ENCODE results near the gene HSPBP1.

Gene HSPBP1

GRCh38 chr19:55253842-55254624 lies 25.9 kb downstream of the HSPBP1 start:
- POLR2A ChIA-PET = interaction anchor here (0.5 to 1.9 kb wide), 5 partner anchors 8 to 153 kb away, joined by 3 to 10 read pairs (median 3); partner anchors contain the start of genes TMEM238 and UBE2S

DNA sequence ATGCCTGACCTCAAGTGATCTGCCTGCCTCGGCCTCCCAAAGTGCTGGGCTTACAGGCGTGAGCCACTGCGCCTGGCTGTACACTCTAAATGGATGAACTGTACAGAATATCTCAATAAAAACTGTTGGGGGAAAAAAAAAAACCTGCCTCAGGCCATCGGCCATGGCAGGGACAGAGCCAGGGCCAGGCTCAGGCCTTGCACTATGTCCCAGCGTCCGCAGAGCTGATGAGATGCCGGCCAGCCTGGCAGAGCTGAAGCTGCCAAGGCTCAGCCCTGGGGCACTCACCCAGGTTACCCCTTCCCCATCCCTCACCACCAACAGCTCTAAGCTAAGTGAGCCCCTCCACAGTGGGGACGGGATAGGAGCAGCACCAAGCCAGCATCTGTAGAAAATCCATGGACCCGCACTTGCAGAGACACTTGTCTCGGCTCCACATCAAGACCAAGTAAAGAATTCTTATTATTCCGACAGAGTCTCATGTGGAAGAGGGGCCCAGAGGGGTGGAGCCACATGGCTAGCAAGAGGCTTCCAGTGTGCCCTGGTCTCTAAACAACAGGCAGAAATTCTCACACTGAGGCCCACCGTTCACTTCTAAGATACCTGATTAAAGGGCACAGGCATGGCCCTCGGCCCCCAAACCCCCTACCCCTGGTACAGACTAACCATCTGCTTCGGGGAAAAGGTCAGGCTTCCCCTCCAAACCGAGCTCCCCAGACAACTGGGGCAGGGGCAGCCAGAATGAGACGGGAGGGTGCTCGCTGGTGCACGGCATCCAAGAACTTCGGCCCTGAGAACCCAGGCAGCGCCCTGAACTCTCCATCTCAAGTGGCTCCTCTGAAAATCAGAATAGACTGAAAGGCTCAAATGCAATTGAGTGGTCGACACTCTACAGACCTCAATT lies 26.9 kb downstream of the HSPBP1 start:
- POLR2A ChIA-PET = interaction anchor here (0.5 to 1.0 kb wide), 2 partner anchors 108 to 135 kb away, joined by 4 read pairs; no protein-coding TSS in a partner anchor
- TF ChIP-seq CTCF (IDR thresholded peaks at IDR 0.05; ENCODE audit: control extremely low read depth, extremely low read depth, low read depth, missing control alignments) = no peak
- no peak for DNase-seq (ENCODE audit: extremely low spot score)
- CTCF ChIA-PET = interaction anchor here (1.1 to 3.6 kb wide), 4 partner anchors 23 to 165 kb away, joined by 5 to 9 read pairs (median 6); no protein-coding TSS in a partner anchor

More at GRCh38 chr19:55253842-55254624, 25.9 kb downstream of the HSPBP1 start:
- TF ChIP-seq CTCF (IDR thresholded peaks at IDR 0.05; ENCODE audit: control extremely low read depth, extremely low read depth, low read depth, missing control alignments) = no peak
- CTCF ChIA-PET = interaction anchor here (0.9 to 3.6 kb wide), 6 partner anchors 38 to 250 kb away, joined by 3 to 12 read pairs (median 6); no protein-coding TSS in a partner anchor
- peak; percentile 79 for DNase-seq (ENCODE audit: extremely low spot score)

DNA sequence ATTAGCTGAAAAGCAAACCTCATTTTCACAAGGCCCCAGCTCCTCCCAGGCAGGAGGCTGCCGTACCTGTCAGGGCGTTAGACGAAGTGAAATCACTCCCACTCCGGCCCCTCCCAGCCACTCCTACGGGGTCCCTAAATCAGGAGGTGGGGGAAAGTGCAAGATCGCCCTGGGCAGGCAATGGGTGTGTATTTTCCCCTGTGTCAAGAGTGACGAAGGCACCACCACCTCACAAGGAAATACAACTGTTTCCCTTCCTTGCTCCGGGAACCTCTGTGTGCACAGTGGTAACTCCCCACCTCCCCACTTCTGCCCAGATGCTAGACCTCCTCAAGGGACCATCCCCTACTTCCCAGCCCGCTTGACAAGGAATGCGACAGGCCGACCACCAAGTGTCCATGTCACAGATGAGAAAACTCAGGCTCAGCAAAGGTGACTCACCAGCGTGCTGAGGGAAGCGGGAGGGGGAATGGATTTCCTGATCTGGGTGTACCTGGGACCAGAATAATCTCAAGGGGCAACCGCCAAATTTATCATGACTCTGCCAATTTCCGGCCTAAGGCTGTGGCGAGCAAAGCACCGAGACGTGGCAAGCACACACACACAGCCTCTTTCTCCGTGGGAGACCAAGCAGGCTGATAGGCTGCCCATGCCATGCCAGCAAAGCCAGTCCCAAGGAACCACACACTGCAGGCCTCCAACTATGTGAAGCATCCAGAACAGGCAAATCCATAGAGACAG lies 28.4 kb downstream of the HSPBP1 start:
- no peak for TF ChIP-seq CTCF (IDR thresholded peaks at IDR 0.05; ENCODE audit: control extremely low read depth, extremely low read depth, low read depth, missing control alignments)
- POLR2A ChIA-PET = no interaction called here
- peak; percentile 52 for DNase-seq (ENCODE audit: extremely low spot score)
- CTCF ChIA-PET = interaction anchor here (1.3 to 1.7 kb wide), 2 partner anchors 8 to 25 kb away, joined by 3 to 5 read pairs; partner anchors contain the start of gene PPP6R1

DNA sequence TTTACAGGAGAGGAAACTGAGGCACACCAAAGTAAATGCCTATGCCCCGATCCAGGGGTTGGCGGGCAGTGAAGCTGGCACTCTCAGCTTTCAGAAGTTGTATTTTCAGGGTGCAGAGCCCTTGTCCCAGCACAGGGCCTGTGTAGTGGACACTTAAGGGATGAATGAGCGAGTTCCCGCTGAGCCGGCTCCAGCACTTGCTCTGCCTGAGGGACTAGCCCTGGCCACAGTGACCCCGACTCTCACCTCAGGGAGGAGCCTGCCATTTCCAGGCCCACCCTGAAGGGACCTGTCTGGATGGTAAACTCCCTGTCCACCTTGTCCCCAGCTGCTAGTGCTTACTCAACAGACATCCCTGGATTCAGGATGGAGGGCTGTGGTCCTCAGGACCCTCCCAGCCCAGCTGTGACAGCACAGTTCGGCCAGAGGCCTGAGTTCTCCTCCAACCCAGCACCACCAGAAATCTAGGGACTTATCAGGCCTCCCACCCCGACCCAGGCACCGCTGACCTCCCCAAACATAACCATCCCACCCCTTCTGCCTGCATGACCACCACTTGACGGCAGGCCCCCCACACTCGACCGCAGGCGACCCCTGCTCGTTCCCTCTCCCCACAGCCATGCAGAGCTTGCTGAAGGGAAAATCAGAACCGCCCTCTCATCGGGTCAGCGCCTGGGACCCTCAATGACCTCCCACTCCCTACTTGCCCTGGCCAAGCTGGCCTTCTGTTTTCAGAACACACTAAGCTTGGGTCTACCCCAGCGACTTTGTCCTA lies 29.5 kb downstream of the HSPBP1 start:
- ChIA-PET CTCF (interaction anchor here (1.3 kb wide), 1 partner anchor 9 kb away, joined by 3 read pairs; the partner anchor contains the start of gene PPP6R1), POLR2A (no interaction called here)
- DNase-seq (ENCODE audit: extremely low spot score) = no peak
- TF ChIP-seq CTCF (IDR thresholded peaks at IDR 0.05; ENCODE audit: control extremely low read depth, extremely low read depth, low read depth, missing control alignments) = no peak

DNA sequence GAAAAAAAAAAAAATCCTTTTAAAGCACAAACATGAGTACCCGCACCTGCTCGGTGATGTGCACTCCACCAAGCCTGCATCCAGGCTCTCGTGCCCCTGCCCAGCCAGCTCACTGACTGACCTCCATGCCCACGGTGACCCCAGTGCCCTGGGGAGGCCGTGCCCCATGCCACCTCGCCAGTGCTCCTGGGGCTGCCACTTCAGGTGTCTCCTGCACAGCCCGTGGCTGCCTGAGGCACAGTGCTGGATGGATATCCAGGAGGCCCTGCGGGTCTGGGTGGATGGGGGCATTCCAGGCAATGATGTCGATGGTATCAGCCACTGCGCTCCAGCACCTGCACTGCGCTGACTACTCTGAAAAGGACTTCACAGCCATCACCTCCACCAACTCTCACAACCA lies 30.1 kb downstream of the HSPBP1 start:
- POLR2A ChIA-PET = no interaction called here
- CTCF ChIA-PET = interaction anchor here (1.3 kb wide), 1 partner anchor 9 kb away, joined by 3 read pairs; the partner anchor contains the start of gene PPP6R1
- TF ChIP-seq CTCF (IDR thresholded peaks at IDR 0.05; ENCODE audit: control extremely low read depth, extremely low read depth, low read depth, missing control alignments) = no peak

More for the DNA sequence above, 30.1 kb downstream of the HSPBP1 start:
- no peak for DNase-seq (ENCODE audit: extremely low spot score)

Measured in GM10248 (cell line).